NCI-H146 treated with DMSO at 0.1 percent for 48 hours (cell line): Measurements from ENCODE around the gene PPM1H.

Experiments used
- DNase-seq: peaks from one replicate; lab custom pipeline; 2025; ENCODE audit not compliant: unreplicated experiment; lab: John Stamatoyannopoulos, UW

The PPM1H gene

DNA sequence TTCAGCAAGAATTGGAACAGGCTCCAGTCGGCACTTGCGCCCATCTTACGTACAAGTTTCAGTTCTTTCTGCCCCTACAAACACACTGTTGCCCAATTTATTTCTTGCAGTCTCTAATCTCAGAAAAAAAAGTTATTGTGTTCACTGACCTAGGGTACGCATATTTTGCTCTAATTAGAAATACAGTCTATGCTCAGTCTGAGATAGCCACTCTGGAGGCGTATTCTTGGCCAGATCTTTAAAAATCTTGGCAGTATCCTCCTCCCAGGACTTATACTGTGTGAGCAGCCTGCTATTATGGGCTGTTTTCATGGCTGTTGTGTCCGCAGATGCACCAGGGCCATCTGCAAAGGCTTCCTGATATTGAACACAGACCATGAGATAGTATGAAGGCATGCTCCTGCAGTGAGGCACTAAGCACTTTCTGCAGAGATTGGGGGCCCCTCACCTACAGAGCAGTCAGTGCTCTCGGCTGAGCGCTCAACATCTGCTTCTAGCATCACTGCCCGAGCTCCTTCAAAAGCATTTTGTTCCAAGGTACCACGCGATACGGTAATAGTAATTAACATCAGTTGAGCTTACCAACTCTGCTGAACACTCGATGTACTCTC, 57.9 kb downstream of the PPM1H start:
- DNase-seq = no peak

DNA sequence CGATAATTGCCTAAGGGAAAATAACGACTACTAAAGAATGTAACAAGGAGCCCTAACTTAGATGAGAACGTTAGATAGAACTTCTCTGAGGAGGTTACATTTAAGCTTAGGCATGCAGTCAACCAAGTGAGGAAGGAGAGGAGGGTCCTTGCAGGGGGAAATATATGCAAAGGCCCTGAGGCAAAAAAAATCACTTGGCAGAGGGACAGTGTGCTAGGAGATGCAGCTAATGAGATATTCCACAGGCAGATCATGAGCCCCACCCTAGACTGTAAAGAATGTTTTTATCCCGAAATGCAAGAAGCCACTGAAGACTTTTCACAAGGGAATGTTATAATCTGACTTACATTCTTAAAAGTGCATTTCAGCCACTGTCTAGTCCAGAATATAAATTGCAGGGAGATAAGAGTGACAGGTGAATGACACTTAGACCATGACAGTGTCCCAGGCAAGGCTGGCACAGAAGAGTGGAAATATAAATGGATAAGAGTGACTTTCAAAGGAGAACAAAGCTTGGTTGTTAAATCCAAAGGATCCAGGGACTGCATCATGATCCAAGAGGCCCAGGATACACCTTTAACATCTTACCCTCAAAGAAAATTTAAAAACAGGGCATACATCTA, 61.0 kb downstream of the PPM1H start:
- no peak for DNase-seq

DNA sequence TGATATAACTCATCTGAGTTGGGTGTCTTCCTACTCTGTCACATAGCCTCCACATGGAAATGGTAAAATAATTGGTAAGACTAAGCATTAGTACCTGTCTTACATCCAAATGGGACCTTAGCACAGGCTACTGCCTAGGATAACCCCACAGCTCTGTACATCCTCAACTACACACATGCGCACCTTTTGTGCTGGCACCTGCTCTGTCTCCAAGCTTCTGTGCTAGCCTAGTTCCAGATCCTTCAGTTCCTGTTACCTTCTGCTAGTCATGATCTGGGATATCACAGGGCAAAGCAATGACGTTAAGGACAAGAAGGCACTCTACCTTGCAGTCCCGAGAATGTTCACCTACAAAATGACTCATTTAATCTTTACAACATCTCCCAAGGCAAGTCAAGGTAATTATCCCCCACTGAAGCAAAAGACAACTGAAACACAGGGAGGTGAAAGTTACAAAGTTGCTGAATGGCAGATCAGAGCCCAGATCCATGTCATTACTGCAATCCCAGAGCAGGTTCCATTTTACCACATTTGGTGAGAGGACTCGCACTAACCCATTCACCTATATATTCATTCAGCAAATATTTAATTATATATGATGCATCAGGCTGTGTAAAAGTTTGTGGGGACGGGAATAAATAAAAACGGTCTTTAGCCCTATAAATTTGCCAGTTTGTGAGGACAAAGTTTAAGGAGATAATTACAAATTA, 61.7 kb downstream of the PPM1H start:
- no peak for DNase-seq

DNA sequence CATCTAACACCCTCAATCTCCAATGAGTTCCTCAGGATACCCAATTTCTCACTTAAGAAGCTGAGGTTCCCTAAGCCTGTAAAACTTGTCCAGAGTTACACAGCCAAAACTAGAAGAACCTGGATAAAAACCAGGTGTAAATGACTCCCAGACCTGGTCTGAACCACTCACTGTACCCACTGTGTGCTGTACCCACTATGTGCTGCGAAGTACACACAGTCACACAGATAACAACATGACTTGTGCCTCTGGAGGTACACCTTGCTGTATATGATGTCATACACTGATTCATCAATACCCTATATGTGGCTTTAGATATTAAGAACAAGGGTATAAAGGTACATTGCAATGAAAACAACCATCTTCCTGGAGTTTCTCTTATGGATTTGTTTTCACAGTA, 66.1 kb downstream of the PPM1H start:
- no peak for DNase-seq

DNA sequence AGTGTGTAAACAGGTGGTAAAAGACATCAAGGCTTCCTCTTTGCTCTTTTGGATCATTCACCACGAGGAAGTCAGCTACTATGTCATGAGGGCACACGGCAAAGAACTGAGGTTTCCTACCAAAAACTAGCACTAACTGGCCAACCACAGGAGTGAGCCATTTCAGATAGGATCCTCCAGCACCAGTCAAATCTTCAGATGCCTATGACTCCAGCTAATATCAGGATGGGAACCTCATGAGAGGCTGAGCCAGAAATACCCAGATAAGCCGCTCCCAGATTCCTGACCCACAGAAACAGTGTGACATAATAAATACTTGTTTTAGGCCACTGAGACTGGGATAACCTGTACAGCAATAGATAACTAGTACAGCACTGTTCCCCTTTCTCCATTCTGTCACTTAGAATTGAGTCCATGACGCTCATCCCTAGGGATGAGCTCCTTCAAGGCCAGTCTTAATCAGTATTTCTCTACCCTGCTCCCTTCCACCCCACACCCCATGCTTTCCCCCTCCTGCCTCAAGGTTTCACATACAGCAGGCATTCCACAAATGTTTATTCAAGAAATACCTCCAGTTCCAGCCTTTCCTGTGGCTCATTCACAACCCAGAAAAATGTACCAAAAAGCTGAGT, 68.4 kb downstream of the PPM1H start:
- no peak for DNase-seq

DNA sequence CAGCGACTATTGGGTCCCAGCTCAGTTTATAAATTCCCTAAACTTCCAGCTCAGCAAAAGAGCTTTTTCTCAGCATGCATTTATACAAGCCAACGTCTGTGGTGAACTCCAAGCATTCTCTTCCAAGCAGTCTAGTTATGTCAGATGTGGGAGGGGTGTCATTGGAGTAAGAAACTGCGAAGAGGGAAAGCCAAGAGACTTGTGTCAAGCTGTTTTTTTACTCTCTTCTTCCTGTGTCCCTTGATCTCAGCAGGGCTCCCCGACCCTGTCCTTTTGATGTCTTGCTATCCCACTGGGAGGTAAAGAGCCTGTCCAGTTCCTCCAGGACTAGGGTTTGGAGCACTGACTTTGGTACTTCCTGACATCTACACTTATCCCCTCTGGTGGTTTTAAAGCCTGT, 69.0 kb downstream of the PPM1H start:
- DNase-seq = no peak

DNA sequence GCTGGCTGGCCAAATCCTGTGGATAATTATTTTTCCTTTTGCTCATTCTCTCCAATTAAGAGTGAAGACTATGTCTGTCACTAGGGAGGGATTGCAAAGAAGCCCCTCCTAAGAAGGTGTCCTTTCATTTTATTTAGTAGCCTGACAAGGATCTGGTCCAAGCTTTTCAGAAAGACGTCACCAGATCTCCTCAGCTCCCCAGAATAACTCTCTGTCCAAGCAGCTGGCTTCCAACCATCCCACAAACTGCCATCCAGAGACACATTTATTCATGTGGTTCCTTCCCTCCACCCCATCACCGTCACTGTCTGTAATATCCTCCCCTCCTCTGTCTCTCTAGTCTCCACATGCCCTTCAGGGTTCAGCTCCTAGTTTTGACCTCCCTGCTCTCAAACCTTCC, 69.9 kb downstream of the PPM1H start:
- no peak for DNase-seq

DNA sequence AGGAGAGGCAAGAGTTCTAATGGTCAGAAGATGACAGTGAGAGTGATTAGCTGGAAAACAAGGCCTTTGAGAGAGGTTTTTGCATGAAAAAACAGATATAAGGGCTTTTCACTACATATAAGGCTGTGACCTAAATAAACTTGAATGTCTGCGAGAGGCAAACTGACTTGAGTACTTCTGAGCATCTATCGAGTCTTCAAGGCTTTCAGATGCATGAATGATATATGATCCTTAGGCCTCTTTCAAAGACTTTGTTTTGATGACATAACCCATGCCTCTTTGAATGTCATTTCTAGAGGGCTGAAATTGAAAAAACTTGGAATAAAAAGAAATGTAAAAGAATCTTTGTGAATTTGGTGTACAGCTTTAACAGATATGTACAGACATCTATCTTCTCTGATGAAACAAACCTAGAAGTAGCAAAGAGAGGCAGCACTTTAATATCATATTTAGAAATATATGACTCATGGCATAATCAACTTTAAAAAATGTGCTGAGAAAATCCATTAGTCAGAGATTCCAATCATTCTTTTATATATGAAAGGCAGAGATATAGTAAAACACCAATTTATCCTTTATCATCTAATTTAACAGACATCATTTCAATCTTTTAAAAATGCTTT, 72.6 kb downstream of the PPM1H start:
- no peak for DNase-seq

DNA sequence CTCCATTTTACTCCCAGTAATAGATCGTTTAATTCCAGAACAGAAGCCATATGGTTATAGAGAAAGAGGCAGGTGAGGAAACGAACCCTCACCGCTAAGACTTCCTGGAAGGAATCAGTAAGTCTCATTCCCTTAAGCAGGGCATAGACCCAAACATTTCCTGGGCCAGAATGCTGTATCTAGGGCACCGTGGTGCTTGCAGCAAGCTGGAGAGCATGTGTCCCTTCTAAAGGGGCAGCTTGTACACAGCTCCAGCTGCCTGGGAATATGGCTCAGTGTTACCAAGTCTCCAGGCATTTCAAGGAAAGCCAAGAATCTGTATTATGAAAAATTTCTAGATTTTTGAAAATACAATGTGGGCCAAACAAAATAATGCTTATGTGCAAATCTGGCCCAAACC, 73.4 kb downstream of the PPM1H start:
- no peak for DNase-seq

DNA sequence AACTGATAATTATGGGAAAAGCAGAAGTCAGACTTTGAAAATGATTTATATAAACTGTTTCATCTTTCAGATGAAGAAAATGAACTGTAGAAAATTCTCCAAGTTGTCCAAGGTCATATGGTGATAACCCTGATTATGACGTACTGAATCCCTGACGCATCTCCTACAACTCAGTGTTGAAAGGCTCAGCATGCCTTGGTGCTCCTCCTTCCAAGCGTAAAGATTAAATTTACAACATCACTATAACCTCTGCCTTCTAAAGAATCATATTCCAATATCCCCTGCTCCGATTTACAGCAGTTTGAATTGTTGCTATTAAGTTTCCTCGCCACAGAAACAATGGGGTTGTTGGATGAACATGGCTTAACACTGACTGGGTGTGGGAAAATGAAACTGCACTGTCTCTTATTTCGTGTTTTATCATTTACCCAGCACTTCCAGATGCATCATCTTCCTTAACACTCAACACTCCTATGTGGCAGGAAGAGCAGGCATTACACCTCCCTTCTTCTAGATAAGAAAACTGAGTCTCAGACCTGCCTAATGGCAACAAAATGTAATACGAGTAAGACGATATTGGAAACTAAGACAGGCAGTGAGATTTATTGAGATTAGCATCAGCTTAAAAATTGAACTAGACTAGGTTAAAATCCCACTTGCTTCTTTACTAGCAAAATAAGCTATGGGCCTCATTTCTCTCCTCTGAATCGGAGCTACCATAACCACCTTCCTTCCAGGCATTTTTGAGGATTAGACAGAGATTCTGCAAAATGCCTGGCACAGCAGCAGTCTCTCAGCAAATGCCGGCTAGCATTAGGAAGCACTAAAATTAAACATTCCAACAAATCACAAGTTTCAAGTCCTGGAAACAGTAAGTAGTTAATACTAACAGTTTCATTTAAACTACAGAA, 74.2 kb downstream of the PPM1H start:
- no peak for DNase-seq

DNA sequence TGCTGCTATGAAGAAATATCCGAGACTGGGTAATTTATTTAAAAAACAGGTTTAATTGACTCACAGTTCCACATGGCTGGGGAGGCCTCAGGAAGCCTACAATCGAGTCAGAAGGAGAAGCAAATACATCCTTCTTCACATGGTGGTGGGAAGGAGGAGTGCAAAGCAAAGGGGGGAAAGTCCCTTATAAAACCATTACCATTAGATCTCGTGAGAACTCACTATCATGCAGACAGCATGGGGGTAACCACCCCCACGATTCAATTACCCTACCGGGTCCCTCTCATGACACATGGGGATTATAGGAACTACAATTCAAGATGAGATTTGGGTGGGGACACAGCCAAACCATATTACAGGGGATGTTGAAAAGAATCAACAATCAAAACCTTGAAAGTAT, 74.9 kb downstream of the PPM1H start:
- DNase-seq = no peak

DNA sequence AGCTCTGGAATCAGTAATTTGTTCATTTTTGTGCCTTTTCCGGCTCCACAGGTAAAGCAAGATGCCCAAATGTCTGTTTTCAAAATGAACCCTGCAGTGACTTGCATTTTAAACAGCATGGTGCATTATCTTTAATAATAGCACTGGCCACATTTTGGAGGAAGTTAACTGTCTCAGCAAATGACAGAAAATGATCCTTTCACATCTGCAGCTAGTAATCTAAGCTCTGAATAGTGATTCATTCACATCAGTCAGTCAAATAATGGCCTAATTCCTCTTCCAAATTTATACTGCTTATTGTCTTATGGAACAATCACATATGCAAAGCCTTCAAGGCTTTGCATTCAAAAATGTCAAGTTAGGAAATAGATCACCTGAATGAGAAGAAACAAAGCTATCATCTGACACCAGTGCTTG, 75.6 kb downstream of the PPM1H start:
- DNase-seq = peak; percentile 24

DNA sequence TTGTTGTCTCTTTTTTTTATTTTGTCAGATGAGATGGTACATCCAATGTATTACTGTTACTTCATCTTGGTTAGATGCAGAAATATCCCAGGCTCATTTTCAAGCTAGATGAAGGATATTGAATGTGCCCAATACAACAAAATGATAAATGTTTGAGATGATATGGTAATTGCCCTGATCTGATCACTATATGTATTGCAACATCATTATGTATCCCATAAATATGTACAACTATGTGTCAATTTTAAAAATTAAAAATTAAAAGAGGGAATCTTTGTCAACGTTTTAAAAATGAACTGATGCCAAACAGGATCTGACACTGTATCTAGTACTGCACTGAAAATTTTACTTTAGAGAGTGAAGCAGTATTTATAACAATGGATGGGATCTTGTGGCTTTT, 78.5 kb downstream of the PPM1H start:
- DNase-seq = no peak

DNA sequence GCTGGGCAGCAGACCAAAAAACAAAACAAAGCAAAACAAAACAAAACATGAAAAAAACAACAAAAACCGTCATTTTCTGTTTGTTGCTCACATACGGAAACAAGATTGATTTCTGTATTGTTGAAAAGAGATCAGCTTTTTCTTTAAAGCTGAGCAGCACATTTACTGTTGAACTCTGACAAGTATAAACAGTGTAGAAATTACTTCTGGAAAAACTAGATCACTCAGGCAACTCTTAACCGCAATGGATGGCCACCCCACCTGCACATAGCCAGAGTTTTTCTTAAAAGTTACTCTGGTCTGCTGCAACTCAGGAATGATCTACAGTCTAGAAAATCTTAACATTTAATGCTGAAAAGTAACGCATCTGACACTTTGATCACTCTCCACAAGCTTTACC, 80.9 kb downstream of the PPM1H start:
- DNase-seq = no peak

DNA sequence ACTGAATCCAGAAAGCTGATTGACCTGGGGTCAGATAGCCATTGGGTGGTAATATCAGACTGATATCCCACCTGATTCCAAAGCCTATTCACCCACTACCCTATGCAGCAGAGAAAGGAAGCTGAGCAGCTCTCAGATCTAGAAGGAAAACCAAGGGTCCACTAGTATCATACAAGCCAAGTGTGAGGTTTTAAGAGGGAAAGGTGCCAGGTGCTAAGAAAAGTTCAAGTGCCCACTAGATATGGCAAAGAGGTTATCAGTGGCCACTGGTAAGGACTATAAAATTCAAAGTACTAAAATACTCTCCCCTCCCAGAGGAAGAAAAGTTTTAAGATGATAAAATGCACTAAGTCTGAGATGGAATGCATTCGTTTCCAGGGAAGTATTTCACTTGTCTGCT, 85.6 kb downstream of the PPM1H start:
- DNase-seq = no peak

DNA sequence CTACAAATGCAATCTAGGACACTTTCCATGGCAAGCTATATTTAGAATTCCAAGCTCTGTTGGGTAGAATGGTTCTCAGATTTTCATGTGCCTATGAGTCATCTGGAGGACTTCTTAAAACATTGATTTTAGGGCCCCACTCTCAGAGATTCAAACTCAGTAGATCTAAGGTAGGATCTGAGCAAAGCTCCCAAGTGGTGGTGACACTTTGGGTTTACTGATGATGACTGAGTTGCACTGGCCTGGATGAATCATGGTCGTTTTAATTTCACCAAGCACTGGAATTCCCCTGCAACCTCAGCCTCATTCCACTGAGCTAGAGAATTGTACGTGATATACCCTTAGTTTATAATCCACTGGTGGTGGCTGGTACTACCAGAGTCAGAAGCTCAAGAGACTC, 86.5 kb downstream of the PPM1H start:
- no peak for DNase-seq

DNA sequence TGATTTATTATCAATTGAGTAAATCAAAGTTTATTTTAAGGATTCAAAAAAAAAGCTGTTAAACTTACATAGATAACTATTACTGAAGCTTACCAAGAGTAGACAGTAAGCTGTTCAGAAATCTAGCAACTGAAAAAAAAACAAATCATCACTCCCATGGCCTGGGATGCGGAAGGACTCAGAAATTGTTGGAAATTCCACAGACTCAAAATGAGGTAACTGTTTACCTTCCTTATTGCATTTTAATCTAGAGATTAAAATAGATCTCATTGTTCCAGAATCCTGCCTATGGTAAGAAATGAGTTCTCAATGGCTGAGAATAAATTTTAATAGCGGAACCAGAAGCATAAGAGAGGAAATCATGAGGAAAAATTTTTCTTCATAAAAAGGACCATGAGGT, 87.2 kb downstream of the PPM1H start:
- DNase-seq = no peak

DNA sequence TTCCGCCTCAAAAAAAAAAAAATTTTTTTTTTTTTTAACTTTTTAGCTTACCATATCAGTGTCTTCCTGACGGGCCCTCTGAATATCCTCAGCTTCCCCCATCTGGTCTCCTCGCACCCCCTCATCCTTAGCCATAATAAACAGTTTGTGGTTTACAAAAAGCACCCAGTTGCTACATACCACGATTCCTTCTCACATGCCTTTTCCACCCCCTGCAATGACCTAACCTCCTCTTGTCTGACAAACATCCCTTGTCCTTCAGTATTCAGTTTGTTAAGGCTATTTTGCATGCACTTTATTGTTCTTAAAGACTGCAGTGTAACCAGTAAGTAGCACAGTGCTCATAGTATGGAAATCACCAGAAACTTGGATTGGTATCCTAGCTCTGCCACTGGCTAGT, 88.5 kb downstream of the PPM1H start:
- DNase-seq = no peak

DNA sequence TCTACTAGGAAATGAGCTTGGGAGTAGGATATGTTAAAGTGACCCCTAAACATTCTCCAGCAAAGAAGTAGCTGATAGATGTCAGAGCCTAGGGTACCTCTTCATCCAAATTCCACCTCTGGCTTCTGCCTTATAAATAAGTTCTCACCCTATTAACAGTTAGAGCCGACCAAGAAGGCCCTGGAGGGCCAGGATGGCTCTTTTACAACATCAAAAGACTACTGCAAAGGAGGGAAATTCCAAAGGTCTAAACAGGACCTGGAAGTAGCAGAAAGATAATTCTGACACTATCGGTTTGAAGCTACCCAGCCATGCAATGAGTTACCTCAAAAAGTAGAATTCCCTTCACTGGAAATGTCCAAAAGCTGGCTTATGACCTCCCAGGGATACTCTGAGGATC, 90.0 kb downstream of the PPM1H start:
- DNase-seq = no peak

DNA sequence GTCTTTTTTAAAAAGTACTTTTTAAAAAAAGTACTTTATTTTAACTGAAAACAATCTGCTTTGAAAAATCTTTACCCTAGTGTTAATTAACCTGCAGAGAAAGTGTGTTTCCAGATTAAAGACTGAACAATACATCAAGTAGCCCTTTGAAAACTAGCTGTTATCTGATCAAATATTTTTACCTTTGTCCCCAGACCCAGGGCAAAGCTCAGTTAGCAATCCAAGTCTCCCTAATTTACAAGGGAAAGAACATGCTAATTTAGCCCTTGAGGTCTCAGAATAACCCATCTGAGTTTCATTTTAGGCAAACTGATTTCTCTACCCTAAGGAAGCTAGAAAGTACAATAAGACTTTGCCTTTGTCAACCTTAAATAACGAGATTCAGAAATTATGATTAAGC, 91.2 kb downstream of the PPM1H start:
- DNase-seq = no peak

DNA sequence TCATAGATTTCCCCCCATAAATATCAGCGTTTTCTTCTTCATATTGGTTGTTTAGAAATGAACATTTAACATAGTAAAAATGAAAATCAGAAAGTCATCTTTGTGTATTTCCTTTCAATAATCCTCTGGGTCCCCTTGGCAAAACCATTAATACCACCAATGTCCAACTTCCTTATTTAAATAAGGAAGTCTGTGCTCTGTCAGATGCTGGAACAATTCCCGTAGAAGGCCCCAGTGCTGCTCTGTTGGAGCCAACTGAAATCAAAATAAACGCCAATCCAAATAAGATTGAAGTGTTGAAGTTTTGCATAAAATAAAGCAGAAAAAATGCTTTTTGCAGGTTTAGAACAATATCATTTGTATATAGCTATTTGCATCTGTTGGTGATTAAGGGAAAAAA, 93.1 kb downstream of the PPM1H start:
- no peak for DNase-seq
